OCI-LY7 (cell line): ENCODE results near the gene SLC12A4. TPM values are rescaled to one million over a fixed set of nuclear protein-coding genes. Genes with fewer than 3 reads are reported as not detected.
"Not testable (repeated sequence)": the region's sequence is repeated elsewhere in the genome, so short reads cannot be mapped to it uniquely, and the experiment has no call there.

Source experiments
- BruUV-seq: library from RNA; stranded (reverse); fragments of 400-500 nt; replicated peaks from 2 replicates; lab custom pipeline; 2021; lab: Mats Ljungman, UMichigan
- CTCF ChIA-PET: fragments of 300-600 bp; sonication (Branson Sonifier 250); formaldehyde crosslinking; loops from one replicate; lab custom pipeline; 2022; ENCODE audit warnings: antibody characterized with exemption; ENCODE audit not compliant: unreplicated experiment; lab: Charles Lee
- POLR2A ChIA-PET: fragments of 300-600 bp; sonication (Branson Sonifier 250); formaldehyde crosslinking; loops from one replicate; lab custom pipeline; 2022; ENCODE audit warnings: antibody characterized with exemption; lab: Charles Lee
- DNase-seq: peaks from one replicate; pipeline ENCODE4 v3.0.0-alpha.2; 2015; ENCODE audit warnings: low spot score
- H2AFZ ChIP-seq: fragments of 200-600 bp; sonication (generic), shearing (Covaris generic); 2 replicates; pipeline ENCODE4 v1.6.1; 2014; ENCODE audit warnings: mild to moderate bottlenecking, antibody characterized with exemption, low read length, moderate library complexity
- H3K27ac ChIP-seq: fragments of 200-600 bp; sonication (generic); 2 replicates; pipeline ENCODE4 v1.5.1; 2014; ENCODE audit warnings: mixed run types, low read depth, mild to moderate bottlenecking, moderate library complexity, low read length, inconsistent platforms; ENCODE audit not compliant: poor library complexity, severe bottlenecking
- H3K36me3 ChIP-seq: fragments of 200-600 bp; sonication (generic); 2 replicates; pipeline ENCODE4 v1.6.1; 2014; ENCODE audit warnings: mild to moderate bottlenecking, antibody characterized with exemption, low read length, moderate library complexity, mixed read lengths; ENCODE audit not compliant: insufficient read depth
- H3K4me1 ChIP-seq: fragments of 200-600 bp; sonication (generic); 2 replicates; pipeline ENCODE4 v1.5.1; 2014; ENCODE audit warnings: mild to moderate bottlenecking, low read length; ENCODE audit not compliant: insufficient read depth, poor library complexity, severe bottlenecking
- H3K4me2 ChIP-seq: fragments of 200-600 bp; sonication (generic); 2 replicates; pipeline ENCODE4 v1.6.1; 2014; ENCODE audit warnings: mild to moderate bottlenecking, low read length
- H3K4me3 ChIP-seq: fragments of 200-600 bp; sonication (generic); 2 replicates; pipeline ENCODE4 v1.5.1; 2014; ENCODE audit warnings: mild to moderate bottlenecking, low read depth, low read length; ENCODE audit not compliant: poor library complexity, severe bottlenecking
- H3K79me2 ChIP-seq: fragments of 200-600 bp; sonication (generic); 2 replicates; pipeline ENCODE4 v1.6.1; 2016; ENCODE audit warnings: low read depth, mild to moderate bottlenecking, low read length, moderate library complexity, mixed read lengths; ENCODE audit not compliant: insufficient read depth
- H3K9me2 ChIP-seq: fragments of 200-600 bp; sonication (generic); 2 replicates; pipeline ENCODE4 v1.6.1; 2016; ENCODE audit warnings: mild to moderate bottlenecking, low read length, mixed read lengths; ENCODE audit not compliant: insufficient read depth
- H3K9me3 ChIP-seq: fragments of 200-600 bp; sonication (generic); 2 replicates; pipeline ENCODE4 v1.6.1; 2014; ENCODE audit warnings: mild to moderate bottlenecking, mixed run types, low read length, mixed read lengths
- H4K20me1 ChIP-seq: fragments of 200-600 bp; sonication (generic); 2 replicates; pipeline ENCODE4 v1.6.1; 2014; ENCODE audit warnings: mild to moderate bottlenecking, antibody characterized with exemption, low read length, moderate library complexity, mixed read lengths; ENCODE audit not compliant: insufficient read depth
- EZH2phosphoT487 ChIP-seq: fragments of 200-600 bp; sonication (generic); IDR thresholded peaks from 2 replicates; pipeline ENCODE4 v1.6.1; 2018; ENCODE audit warnings: low read depth, borderline replicate concordance, mild to moderate bottlenecking, mixed run types, antibody characterized with exemption, low read length, moderate library complexity, mixed read lengths
- intact Hi-C: fragments of 100-400 bp; cut with micrococcal nuclease; formaldehyde crosslinking; loops from one replicate; pipeline ENCODE4 v1.10.0; 2022; ENCODE audit not compliant: unreplicated experiment
- total RNA-seq, 2 experiments: library from RNA; depleted of rRNA in 1 of 2; stranded (reverse); fragments of >200 nt in 1 of 2; shearing (Covaris generic) in 1 of 2; gene quantifications; 2 replicates each; pipeline ENCODE4 v1.2.3, GENCODE V29; 2014 to 2022
- TF ChIP-seq, protein P1 (sequence below): fragments of 200-600 bp; sonication (generic); conservative IDR thresholded peaks from 2 replicates; pipeline ENCODE4 v1.5.1; 2014; ENCODE audit warnings: mild to moderate bottlenecking, antibody characterized with exemption, low read length, moderate library complexity, mixed read lengths

SLC12A4 gene
- total RNA-seq, 2 experiments from 2014 or later: 8.3 to 16.7 TPM

DNA sequence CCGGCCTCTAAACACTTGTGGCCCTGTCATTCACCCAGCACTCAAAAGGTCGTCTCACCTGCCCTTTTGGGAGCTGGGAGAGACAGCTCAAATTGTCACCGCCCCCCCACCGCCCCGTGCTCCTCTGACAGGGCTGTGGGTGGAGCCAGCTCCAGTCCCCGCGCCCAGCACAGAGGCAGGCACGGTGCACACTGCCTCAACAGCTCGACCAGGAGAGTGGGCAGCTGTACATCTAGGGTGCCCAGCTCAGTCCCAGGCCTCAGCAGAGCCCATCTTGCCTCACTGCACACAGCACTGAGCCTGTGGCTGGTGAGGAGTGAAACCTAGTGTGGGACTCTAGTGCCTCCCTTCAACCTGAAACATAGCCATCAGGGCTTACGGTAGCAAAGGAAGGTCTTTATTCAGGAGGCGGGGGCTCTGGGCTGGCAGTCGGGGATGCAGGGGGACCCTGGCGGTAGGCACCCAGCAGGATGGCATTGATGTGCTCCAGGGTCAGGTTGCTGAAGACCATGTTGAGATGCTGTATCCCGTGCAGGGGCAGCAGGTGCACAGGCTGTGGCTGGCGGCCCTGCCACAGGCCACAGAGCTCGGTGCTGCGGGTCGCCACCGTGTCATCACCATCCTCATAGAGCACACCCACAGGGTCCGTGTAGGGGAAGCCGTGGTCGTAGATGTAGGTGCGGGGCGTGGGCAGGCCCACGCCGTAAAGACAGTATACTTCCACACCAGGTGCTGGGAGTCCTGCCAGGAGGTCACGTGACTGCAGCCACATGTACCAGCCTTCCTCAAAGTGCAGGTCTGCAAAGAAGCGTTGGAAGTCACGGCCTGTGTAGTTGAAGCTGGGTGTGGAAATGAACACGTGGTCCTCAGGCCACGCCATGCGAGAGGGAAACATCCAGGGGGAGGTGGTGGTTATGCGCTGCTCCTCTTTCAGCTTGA is 28.7 kb downstream of the SLC12A4 start:
- Histone ChIP-seq H3K79me2 (peaks cover 4% of the 10 kb centered on the region; the same call in 1 of the 2 replicates), H3K4me2 (peak overlapping the region; percentile 3; the same call in 1 of the 2 replicates), H3K9me2 (no peaks in the 10 kb centered on the region), H3K9me3 (no peaks in the 10 kb centered on the region), H2AFZ (no peak overlapping the region), H4K20me1 (no peaks in the 10 kb centered on the region), H3K4me3 (no peak overlapping the region), H3K27ac (no peak overlapping the region), H3K36me3 (peaks cover 6% of the 10 kb centered on the region; the same call in 1 of the 2 replicates), H3K4me1 (peaks cover 33% of the 10 kb centered on the region)
- TF ChIP-seq EZH2phosphoT487: no peak
- TF ChIP-seq, protein P1, sequence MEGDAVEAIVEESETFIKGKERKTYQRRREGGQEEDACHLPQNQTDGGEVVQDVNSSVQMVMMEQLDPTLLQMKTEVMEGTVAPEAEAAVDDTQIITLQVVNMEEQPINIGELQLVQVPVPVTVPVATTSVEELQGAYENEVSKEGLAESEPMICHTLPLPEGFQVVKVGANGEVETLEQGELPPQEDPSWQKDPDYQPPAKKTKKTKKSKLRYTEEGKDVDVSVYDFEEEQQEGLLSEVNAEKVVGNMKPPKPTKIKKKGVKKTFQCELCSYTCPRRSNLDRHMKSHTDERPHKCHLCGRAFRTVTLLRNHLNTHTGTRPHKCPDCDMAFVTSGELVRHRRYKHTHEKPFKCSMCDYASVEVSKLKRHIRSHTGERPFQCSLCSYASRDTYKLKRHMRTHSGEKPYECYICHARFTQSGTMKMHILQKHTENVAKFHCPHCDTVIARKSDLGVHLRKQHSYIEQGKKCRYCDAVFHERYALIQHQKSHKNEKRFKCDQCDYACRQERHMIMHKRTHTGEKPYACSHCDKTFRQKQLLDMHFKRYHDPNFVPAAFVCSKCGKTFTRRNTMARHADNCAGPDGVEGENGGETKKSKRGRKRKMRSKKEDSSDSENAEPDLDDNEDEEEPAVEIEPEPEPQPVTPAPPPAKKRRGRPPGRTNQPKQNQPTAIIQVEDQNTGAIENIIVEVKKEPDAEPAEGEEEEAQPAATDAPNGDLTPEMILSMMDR: no peak
- intact Hi-C loops: no loop called here
- CTCF ChIA-PET: interaction anchor here (1.0 kb wide), 1 partner anchor 13 kb away, joined by 3 read pairs; no protein-coding TSS in a partner anchor
- peak; percentile 28 for DNase-seq
- BruUV-seq: no TSS peak
- POLR2A ChIA-PET: no interaction called here

DNA sequence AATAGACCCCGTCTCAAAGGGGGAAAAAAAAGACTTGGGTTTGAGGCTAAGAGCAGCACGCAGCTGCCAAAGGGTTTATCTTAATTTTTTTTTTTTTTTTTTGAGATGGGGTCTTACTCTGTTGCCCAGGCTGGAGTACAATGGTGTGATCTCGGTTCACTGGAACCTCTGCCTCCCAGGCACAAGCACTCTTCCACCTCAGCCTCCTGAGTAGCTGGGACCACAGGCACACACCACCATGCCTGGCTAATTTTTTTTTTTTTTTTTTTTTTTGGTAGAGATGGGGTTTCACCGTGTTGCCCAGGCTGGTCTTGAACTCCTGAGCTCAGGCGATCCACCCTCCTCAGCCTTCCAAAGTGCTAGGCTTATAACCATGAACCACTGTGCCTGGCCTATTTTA is 30.7 kb downstream of the SLC12A4 start:
- H4K20me1 ChIP-seq, H3K9me2 ChIP-seq, BruUV-seq, H3K79me2 ChIP-seq, DNase-seq, CTCF ChIA-PET, H2AFZ ChIP-seq, H3K9me3 ChIP-seq: not testable (repeated sequence)
- peaks cover 38% of the 10 kb centered on the region for H3K4me1 ChIP-seq
- intact Hi-C loops: loop anchor here (2.0 kb wide), 1 partner anchor 103 kb away; no protein-coding TSS in a partner anchor
- peak overlapping the region; percentile 74 for H3K4me3 ChIP-seq
- POLR2A ChIA-PET: interaction anchor here (0.6 to 0.7 kb wide), 2 partner anchors 12 to 314 kb away, joined by 3 to 4 read pairs; no protein-coding TSS in a partner anchor
- H3K27ac ChIP-seq: peak overlapping the region; percentile 90
- H3K36me3 ChIP-seq: peaks cover 23% of the 10 kb centered on the region
- peak overlapping the region; percentile 90 for H3K4me2 ChIP-seq

GRCh38 chr16:67936880-67937605 is 31.4 kb downstream of the SLC12A4 start:
- POLR2A ChIA-PET: no interaction called here
- H4K20me1 ChIP-seq: no peaks in the 10 kb centered on the region
- intact Hi-C loops: loop anchor here (2.0 kb wide), 1 partner anchor 104 kb away; no protein-coding TSS in a partner anchor
- CTCF ChIA-PET: interaction anchor here (0.6 kb wide), 2 partner anchors 24 to 47 kb away, joined by 3 read pairs; no protein-coding TSS in a partner anchor
- TF ChIP-seq EZH2phosphoT487: no peak
- TF ChIP-seq, protein P1: no peak
- no TSS peak for BruUV-seq
- H3K9me3 ChIP-seq: no peaks in the 10 kb centered on the region
- no peaks in the 10 kb centered on the region for H3K9me2 ChIP-seq
- peak overlapping the region; percentile 90 for H3K27ac ChIP-seq
- peak overlapping the region; percentile 90 for H3K4me2 ChIP-seq
- peak overlapping the region; percentile 74 for H3K4me3 ChIP-seq
- peaks cover 38% of the 10 kb centered on the region for H3K4me1 ChIP-seq
- H3K79me2 ChIP-seq: peaks cover 4% of the 10 kb centered on the region; the same call in 1 of the 2 replicates
- peak overlapping the region; percentile 48; the same call in 1 of the 2 replicates for H2AFZ ChIP-seq
- peak; percentile 93 for DNase-seq
- peaks cover 29% of the 10 kb centered on the region for H3K36me3 ChIP-seq
